NB4 (cell line): Measurements from ENCODE around the gene EEF1AKMT1.

Source experiments
- MYC ChIP-seq: IDR thresholded peaks from 2 replicates; pipeline ENCODE4 v1.6.1; 2011; ENCODE audit warnings: low read depth, low read length
- POLR2A ChIP-seq: IDR thresholded peaks from 2 replicates; pipeline ENCODE4 v1.6.1; 2011; ENCODE audit warnings: mild to moderate bottlenecking; ENCODE audit not compliant: insufficient read length; ENCODE audit errors: extremely low read depth
- TF ChIP-seq, protein P1 (sequence below): IDR thresholded peaks from one replicate; pipeline ENCODE4 v1.5.1; 2012; ENCODE audit warnings: low read depth, low read length

DNA sequence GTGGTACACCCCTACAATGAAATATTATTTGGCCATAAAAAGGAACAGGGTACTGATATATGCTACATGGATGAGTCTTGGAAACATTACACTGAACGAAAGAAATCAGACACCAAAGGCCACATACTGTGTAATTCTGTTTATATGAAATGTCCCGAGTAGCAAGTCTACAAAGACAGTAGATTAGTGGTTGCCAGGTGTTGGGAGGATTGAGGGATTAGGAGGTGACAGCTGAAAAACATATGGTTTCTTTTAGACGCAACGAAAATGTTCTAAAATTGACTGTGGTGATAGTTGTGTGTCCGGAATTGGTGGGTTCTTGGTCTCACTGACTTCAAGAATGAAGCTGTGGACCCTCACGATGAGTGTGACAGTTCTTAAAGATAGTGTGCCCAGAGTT, 35.1 kb downstream of the EEF1AKMT1 start:
- TF ChIP-seq, protein P1, sequence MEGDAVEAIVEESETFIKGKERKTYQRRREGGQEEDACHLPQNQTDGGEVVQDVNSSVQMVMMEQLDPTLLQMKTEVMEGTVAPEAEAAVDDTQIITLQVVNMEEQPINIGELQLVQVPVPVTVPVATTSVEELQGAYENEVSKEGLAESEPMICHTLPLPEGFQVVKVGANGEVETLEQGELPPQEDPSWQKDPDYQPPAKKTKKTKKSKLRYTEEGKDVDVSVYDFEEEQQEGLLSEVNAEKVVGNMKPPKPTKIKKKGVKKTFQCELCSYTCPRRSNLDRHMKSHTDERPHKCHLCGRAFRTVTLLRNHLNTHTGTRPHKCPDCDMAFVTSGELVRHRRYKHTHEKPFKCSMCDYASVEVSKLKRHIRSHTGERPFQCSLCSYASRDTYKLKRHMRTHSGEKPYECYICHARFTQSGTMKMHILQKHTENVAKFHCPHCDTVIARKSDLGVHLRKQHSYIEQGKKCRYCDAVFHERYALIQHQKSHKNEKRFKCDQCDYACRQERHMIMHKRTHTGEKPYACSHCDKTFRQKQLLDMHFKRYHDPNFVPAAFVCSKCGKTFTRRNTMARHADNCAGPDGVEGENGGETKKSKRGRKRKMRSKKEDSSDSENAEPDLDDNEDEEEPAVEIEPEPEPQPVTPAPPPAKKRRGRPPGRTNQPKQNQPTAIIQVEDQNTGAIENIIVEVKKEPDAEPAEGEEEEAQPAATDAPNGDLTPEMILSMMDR = no peak
- TF ChIP-seq MYC = no peak
- TF ChIP-seq POLR2A = no peak
